HepG2 (cell line): ENCODE data around the gene SGCD. TPM values are rescaled to one million over a fixed set of nuclear protein-coding genes. Genes with fewer than 3 reads are reported as not detected.
A peak's percentile ranks its signal among the peaks of the same experiment; 100 is the strongest.

Source experiments
- CEBPB ChIP-seq: IDR thresholded peaks from 2 replicates; pipeline ENCODE4 v1.6.1; 2011; ENCODE audit warnings: low read depth, low read length, improper control_type of control experiment, borderline replicate concordance
- EP300 ChIP-seq, 3 experiments: sonication (generic) in 1 of 3; formaldehyde crosslinking in 1 of 3; IDR thresholded peaks; 2 replicates each; pipeline versions ENCODE4 v1.5.1 to v1.6.1; 2011 to 2020; ENCODE audit warnings: low read depth in 2 of 3, low read length in 2 of 3, borderline replicate concordance in 1 of 3, improper control_type of control experiment in 1 of 3, mild to moderate bottlenecking in 1 of 3, missing genetic modification reagents in 1 of 3, moderate library complexity in 1 of 3
- FOSL1 ChIP-seq: sonication (generic); formaldehyde crosslinking; IDR thresholded peaks from 2 replicates; pipeline ENCODE4 v1.9.0; 2021; ENCODE audit warnings: missing genetic modification reagents, borderline replicate concordance
- HNF1B ChIP-seq: sonication (generic); formaldehyde crosslinking; IDR thresholded peaks from 2 replicates; pipeline ENCODE4 v1.5.1; 2020; ENCODE audit warnings: mild to moderate bottlenecking, moderate library complexity, missing genetic modification reagents
- NPAS2 ChIP-seq: sonication (generic); formaldehyde crosslinking; IDR thresholded peaks from 2 replicates; pipeline ENCODE4 v1.8.0; 2022; ENCODE audit warnings: mild to moderate bottlenecking, missing genetic modification reagents, borderline replicate concordance
- NR2F1 ChIP-seq, 2 experiments: fragments of 450-650 bp in 1 of 2; formaldehyde crosslinking in 1 of 2; IDR thresholded peaks; 2 replicates each; pipeline versions ENCODE4 v1.5.0 to v1.6.1; 2016 to 2020; ENCODE audit warnings: mild to moderate bottlenecking in 1 of 2, missing compliant biosample characterization in 1 of 2, missing genetic modification reagents in 1 of 2, moderate library complexity in 1 of 2
- SMARCC2 ChIP-seq: fragments of 450-650 bp; IDR thresholded peaks from 2 replicates; pipeline ENCODE4 v1.6.1; 2017; ENCODE audit warnings: antibody characterized with exemption, mild to moderate bottlenecking
- ZBTB25 ChIP-seq: IDR thresholded peaks from 2 replicates; pipeline ENCODE4 v1.6.1; 2018; ENCODE audit warnings: missing genetic modification reagents
- ZNF562 ChIP-seq: sonication (generic); formaldehyde crosslinking; IDR thresholded peaks from 2 replicates; pipeline ENCODE4 v1.8.0; 2022; ENCODE audit warnings: missing genetic modification reagents, borderline replicate concordance
- ZNF720 ChIP-seq: sonication (generic); formaldehyde crosslinking; IDR thresholded peaks from 2 replicates; pipeline ENCODE4 v1.4.0; 2020; ENCODE audit warnings: missing genetic modification reagents
- ZNF761 ChIP-seq: sonication (generic); formaldehyde crosslinking; conservative IDR thresholded peaks from 2 replicates; pipeline ENCODE4 v1.4.0; 2020; ENCODE audit warnings: mild to moderate bottlenecking, missing genetic modification reagents
- polyA plus RNA-seq, 8 experiments: library from polyadenylated mRNA; depleted of rRNA in 3 of 8; stranded (reverse) in 7 of 8; unstranded in 1 of 8; fragments of >200 nt; fragmentation: Illumina TruSeq in 4 of 8; extraction: Trizol in 4 of 8; gene quantifications; 2 replicates each; pipeline versions ENCODE4 v1.2.1 to v1.2.3, GENCODE V29; 2011 to 2016; ENCODE audit warnings: low read depth in 4 of 8, missing spikeins in 1 of 8, mixed read lengths in 1 of 8; ENCODE audit not compliant: insufficient read depth in 1 of 8
- total RNA-seq, 5 experiments: library from RNA; depleted of rRNA; stranded (reverse); fragments of >200 nt; fragmentation: Illumina TruSeq; extraction: Trizol; gene quantifications; 2 replicates each; pipeline ENCODE4 v1.2.3, GENCODE V29; 2016; ENCODE audit warnings: low read depth in 1 of 5
- TF ChIP-seq, protein P1 (sequence below), 2 experiments: IDR thresholded peaks; 2 replicates each; pipeline ENCODE4 v1.6.1; 2011 to 2012; ENCODE audit warnings: low read length in 2 of 2, borderline replicate concordance in 1 of 2, low read depth in 1 of 2, mild to moderate bottlenecking in 1 of 2, moderate library complexity in 1 of 2
- TF ChIP-seq, protein P2 (sequence below): sonication (generic); formaldehyde crosslinking; IDR thresholded peaks from 2 replicates; pipeline ENCODE4 v1.5.0; 2020; ENCODE audit warnings: mild to moderate bottlenecking, missing genetic modification reagents, borderline replicate concordance
- TF ChIP-seq, protein P3 (sequence below): sonication (generic); formaldehyde crosslinking; IDR thresholded peaks from 2 replicates; pipeline ENCODE4 v1.4.0; 2020; ENCODE audit warnings: missing genetic modification reagents
- TF ChIP-seq, protein P4 (sequence below): IDR thresholded peaks from 2 replicates; pipeline ENCODE4 v1.6.1; 2012; ENCODE audit warnings: low read depth, low read length, improper control_type of control experiment

Gene SGCD
- total and polyA plus RNA-seq, 2 of the 13 experiments (the other 11 are each of a cell fraction or from before 2014, with no cell fraction given) = not detected

DNA sequence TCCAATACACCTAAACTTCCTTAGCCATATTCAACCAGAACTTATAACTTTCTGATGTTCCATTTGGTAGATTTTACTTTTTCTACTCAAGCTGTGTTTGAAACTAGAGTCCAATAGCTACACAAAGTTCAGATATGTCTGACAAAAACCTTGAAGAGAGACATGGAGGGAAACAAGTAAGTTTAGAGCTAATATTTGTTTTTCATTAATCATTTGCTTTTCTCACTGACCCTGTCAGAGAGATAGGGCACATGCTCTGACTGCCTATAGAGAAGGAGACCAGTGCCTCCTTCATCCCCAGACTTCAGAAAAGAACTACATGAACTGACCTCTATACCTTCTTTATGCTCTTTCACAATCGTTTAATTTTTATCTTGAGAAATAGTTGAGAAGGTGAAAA, 366.1 kb downstream of the SGCD start (continued):
- TF ChIP-seq, protein P1, sequence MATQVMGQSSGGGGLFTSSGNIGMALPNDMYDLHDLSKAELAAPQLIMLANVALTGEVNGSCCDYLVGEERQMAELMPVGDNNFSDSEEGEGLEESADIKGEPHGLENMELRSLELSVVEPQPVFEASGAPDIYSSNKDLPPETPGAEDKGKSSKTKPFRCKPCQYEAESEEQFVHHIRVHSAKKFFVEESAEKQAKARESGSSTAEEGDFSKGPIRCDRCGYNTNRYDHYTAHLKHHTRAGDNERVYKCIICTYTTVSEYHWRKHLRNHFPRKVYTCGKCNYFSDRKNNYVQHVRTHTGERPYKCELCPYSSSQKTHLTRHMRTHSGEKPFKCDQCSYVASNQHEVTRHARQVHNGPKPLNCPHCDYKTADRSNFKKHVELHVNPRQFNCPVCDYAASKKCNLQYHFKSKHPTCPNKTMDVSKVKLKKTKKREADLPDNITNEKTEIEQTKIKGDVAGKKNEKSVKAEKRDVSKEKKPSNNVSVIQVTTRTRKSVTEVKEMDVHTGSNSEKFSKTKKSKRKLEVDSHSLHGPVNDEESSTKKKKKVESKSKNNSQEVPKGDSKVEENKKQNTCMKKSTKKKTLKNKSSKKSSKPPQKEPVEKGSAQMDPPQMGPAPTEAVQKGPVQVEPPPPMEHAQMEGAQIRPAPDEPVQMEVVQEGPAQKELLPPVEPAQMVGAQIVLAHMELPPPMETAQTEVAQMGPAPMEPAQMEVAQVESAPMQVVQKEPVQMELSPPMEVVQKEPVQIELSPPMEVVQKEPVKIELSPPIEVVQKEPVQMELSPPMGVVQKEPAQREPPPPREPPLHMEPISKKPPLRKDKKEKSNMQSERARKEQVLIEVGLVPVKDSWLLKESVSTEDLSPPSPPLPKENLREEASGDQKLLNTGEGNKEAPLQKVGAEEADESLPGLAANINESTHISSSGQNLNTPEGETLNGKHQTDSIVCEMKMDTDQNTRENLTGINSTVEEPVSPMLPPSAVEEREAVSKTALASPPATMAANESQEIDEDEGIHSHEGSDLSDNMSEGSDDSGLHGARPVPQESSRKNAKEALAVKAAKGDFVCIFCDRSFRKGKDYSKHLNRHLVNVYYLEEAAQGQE (IDR thresholded peaks at IDR 0.05; ENCODE audit: borderline replicate concordance in 1 of 2, low read depth in 1 of 2, low read length in 2 of 2) = no peak
- TF ChIP-seq NR2F1 (CRISPR knock-in tag; IDR thresholded peaks at IDR 0.05) (no peak; a peak in 1 of 4 replicates), EP300 (IDR thresholded peaks at IDR 0.05; ENCODE audit: low read depth in 2 of 2, low read length in 2 of 2) (peak in 1 of 2 experiments; percentile 75; a peak in 2 of 4 replicates), EP300 (CRISPR knock-in tag; IDR thresholded peaks at IDR 0.05; ENCODE audit: borderline replicate concordance) (no peak), NPAS2 (CRISPR knock-in tag) (no peak), HNF1B (CRISPR knock-in tag) (peak; percentile 78; the same call in 1 of the 2 replicates), SMARCC2 (no peak), ZNF562 (CRISPR knock-in tag) (no peak), ZBTB25 (CRISPR knock-in tag) (0 out of 2 replicates have a peak, but pooled peaks have one; percentile 20), FOSL1 (CRISPR knock-in tag) (no peak), ZNF761 (no peak), ZNF720 (no peak), CEBPB (0 out of 2 replicates have a peak, but pooled peaks have one; percentile 15)
- TF ChIP-seq, protein P2, sequence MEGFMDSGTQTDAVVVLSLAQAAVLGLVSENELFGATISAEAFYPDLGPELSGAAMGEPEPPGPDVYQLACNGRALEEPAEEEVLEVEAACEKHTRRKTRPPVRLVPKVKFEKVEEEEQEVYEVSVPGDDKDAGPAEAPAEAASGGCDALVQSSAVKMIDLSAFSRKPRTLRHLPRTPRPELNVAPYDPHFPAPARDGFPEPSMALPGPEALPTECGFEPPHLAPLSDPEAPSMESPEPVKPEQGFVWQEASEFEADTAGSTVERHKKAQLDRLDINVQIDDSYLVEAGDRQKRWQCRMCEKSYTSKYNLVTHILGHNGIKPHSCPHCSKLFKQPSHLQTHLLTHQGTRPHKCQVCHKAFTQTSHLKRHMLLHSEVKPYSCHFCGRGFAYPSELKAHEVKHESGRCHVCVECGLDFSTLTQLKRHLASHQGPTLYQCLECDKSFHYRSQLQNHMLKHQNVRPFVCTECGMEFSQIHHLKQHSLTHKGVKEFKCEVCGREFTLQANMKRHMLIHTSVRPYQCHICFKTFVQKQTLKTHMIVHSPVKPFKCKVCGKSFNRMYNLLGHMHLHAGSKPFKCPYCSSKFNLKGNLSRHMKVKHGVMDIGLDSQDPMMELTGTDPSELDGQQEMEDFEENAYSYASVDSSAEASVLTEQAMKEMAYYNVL (CRISPR knock-in tag) = peak; percentile 78; the same call in 1 of the 2 replicates
- TF ChIP-seq, protein P3, sequence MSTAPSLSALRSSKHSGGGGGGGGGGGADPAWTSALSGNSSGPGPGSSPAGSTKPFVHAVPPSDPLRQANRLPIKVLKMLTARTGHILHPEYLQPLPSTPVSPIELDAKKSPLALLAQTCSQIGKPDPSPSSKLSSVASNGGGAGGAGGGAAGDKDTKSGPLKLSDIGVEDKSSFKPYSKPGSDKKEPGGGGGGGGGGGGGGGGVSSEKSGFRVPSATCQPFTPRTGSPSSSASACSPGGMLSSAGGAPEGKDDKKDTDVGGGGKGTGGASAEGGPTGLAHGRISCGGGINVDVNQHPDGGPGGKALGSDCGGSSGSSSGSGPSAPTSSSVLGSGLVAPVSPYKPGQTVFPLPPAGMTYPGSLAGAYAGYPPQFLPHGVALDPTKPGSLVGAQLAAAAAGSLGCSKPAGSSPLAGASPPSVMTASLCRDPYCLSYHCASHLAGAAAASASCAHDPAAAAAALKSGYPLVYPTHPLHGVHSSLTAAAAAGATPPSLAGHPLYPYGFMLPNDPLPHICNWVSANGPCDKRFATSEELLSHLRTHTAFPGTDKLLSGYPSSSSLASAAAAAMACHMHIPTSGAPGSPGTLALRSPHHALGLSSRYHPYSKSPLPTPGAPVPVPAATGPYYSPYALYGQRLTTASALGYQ (CRISPR knock-in tag) = no peak
- TF ChIP-seq, protein P4, sequence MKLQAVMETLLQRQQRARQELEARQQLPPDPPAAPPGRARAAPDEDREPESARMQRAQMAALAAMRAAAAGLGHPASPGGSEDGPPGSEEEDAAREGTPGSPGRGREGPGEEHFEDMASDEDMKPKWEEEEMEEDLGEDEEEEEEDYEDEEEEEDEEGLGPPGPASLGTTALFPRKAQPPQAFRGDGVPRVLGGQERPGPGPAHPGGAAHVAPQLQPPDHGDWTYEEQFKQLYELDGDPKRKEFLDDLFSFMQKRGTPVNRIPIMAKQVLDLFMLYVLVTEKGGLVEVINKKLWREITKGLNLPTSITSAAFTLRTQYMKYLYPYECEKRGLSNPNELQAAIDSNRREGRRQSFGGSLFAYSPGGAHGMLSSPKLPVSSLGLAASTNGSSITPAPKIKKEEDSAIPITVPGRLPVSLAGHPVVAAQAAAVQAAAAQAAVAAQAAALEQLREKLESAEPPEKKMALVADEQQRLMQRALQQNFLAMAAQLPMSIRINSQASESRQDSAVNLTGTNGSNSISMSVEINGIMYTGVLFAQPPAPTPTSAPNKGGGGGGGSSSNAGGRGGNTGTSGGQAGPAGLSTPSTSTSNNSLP = no peak
